HG03025 (cell line): ENCODE measurements around the gene SNPH.

Source experiments
- ATAC-seq: cut with Tn5 transposase; IDR thresholded peaks from one replicate; pipeline ENCODE4 v1.9.1; 2021; ENCODE audit warnings: mild to moderate bottlenecking, moderate library complexity; ENCODE audit not compliant: unreplicated experiment, low FRiP score

The SNPH gene

GRCh38 chr20:1286267-1287024 lies 20.4 kb downstream of the SNPH start:
- ATAC-seq = no peak

- no peak for ATAC-seq
Observed at GRCh38 chr20:1287306-1287705, 21.2 kb downstream of the SNPH start.

- no peak for ATAC-seq
Observed at GRCh38 chr20:1287787-1288569, 21.9 kb downstream of the SNPH start.

DNA sequence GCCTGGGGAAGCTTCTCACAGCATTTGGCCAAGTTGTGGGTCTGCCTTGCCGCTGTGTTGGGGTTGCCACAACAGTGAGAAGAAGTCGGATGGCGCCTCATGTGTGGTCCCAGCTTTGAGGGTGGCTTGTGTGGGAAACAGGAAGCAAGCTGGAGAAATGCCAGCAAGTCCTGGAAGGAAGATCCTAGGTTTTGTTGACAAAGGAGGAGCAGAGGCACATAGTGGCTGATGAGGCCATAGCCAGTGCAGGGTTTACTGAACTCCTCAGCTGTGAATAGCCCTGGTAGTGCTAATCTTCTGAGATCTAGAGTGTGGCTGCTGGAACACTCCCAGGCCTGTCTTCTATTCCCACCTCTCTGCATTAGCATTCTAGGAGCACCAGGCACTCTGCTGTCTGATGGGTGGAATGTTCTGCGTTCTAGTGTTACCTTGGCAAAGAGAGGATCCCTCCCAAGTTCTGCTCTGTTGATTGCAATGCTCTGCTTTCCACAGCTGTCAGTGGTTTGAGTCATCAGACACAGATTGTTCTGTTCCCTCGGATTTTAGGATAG lies 25.2 kb downstream of the SNPH start:
- ATAC-seq = no peak

GRCh38 chr20:1292620-1293019 lies 26.5 kb downstream of the SNPH start:
- ATAC-seq = no peak

GRCh38 chr20:1293641-1294379 lies 27.7 kb downstream of the SNPH start:
- ATAC-seq = no peak

- ATAC-seq = no peak
Observed at GRCh38 chr20:1294497-1294896, 28.4 kb downstream of the SNPH start.

DNA sequence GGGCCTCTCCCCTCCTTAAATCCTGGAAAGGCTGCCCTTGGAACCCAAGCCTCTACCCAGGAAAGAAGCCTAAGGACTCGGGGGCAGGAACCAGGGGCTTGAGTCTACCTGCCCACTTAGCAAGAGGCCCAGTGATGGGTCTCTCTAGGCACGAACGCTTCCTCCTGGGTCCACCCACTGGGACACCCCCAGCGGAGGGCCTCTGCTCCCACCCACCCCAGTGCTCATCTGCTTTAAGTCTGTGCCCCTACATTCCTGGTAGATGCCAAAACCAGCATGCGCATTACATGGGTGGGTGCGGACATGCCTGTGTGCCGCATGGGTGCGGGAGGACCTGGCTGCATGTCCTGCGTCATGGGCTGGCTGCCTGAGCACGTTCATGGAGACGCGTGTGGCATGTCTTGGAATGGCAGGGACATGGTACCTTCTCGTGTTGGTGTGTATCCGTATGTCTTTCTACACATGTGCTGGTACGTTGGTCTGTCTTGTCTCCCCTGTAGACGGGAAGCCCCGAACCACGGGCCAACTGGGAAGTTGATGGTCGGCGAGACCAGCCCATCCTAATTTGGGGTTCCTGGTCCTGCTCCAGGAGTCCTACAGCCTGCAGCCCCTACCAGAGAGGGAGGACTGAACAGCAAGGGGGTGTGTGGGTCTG lies 29.3 kb downstream of the SNPH start:
- ATAC-seq = no peak

DNA sequence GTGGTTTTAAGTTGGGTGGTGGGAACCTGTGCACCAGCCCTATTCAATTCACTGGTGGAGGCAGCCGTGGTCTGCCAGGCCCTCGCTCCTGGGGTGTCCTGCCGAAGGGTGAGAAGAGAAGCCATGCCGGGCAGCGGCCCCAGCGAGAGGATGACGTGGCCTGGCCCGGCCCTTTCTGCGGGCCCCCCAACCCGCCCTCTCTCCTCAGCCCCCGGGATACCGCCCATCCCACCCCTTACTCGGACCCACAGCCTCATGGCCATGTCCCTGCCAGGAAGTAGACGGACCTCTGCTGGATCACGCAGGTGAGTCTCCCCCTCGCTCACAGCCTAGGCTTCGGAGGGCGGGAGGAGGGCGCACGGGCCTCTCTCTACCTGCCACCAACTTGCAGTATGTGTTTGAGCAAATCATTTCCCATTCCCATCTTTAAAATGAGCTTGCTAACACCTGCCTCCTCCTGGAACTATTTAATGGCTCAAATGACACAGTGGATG lies 30.1 kb downstream of the SNPH start:
- ATAC-seq = no peak

DNA sequence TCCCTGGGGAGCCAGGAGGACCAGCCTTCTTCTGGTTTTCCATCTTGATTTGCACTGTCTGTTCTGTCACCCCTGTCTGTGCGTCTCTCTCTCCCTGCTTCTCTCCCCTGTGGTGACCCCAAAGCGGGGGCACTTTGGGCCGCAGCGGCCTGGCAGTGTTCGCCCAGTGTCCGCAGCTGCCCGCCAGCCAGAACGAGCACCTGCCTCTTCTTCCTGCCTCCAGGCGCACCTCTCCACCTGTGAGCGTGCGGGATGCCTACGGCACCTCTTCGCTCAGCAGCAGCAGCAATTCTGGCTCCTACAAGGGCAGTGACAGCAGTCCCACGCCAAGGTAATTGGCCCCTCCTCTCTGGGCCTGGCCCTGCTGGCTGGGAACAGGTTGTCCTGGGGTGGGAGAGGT lies 30.8 kb downstream of the SNPH start:
- no peak for ATAC-seq

- no peak for ATAC-seq
Observed at GRCh38 chr20:1297486-1297885, 31.4 kb downstream of the SNPH start.

DNA sequence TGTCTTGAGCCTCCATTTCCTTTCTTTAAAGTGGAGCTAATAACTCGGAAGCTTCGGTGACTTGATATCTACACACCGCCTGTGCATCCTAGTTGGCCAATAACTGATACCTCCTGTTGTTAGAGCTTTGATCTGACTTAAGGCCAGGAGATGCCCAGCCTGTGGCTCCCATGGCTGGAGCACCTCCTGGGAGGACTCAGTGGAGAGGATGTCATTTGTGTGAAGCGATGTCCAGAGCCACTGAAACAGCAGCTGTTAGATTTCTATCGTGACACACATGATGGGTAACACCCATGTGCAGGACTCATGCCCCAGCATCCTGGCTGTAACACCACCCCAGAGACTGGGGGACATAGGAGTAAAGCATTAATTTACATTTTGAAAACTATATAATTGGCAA lies 32.1 kb downstream of the SNPH start:
- ATAC-seq = no peak

DNA sequence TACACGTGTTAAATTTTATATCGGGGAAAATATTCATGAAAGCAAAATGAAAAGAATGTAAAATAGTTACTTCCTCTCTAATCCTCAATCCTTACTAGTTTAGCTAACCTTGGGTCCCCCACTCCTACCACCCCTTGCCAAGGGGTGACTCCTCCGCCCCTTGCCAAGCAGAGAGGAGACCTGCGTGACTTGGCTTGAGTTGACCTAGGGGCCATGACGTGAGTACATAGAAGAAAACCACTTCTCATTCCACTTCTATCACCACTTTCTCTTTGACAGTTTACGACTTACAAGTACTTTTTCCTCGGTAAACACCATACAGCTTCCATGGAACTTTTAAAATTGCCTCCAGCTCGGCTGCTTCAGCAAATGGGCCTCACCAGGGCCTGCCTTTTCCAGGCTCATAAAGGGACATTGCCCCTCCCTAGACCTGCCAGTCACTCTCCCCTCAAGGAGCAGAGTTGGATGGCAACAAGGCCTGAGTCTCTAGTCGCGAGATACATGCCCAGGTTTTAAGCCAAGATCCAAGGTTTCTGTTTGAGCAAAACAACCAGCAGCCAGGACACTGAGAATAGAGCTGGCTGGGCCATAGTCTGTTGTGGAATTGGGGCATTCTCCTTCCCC lies 32.9 kb downstream of the SNPH start:
- no peak for ATAC-seq

GRCh38 chr20:1299522-1299921 lies 33.4 kb downstream of the SNPH start:
- ATAC-seq = no peak

- no peak for ATAC-seq
Observed at GRCh38 chr20:1300083-1300840, 34.2 kb downstream of the SNPH start.

GRCh38 chr20:1301031-1301529 lies 35.0 kb downstream of the SNPH start:
- no peak for ATAC-seq

DNA sequence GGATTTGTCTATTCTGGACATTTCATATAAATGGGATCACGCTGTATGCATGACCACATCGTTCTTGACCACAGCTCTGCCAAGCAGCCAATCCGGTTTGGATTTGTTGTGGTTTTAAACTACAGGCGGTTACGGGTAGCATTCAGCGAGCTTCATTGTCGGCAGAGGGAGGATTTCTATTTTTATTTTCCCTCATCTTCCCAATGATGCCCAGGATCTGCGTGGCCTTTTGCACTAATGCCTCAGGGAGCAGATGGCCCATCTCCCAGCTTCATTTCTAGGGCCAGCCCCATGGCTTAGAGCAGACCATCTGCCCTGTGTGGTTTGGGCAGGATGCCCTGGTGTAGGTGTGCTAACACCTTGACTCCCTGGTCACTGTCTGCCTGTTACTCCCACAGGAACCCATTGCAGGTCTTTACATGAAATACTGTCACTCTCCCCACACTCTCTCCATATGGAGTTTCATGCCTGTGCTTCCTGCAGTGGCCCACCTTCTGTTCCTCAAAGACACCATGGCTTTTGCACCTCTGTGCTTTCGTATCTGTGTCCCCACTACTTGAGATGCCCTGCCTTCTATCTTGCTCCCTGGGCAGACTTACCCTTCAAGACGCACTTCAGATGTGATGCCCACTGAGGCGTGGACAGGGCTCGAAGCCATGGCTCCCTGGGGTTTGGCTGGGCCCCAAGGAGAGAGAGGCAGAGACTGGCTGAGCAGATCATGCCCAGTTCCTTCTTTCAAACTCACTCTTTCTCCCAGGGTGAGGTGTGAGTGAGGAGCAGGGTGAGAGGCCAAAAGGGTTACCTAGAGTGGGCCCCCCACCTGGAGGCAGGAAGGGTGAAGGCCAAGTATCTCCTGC lies 36.8 kb downstream of the SNPH start:
- no peak for ATAC-seq
